ENCODE measurements around the gene ZKSCAN2.

Gene ZKSCAN2

GRCh38 chr16:25257470-25257955 is at the start of gene ZKSCAN2:
Gene ZKSCAN2, minus strand, starts transcription at chr16:25257845. Its CDS starts 718 bp downstream, at chr16:25257127.
- DNase-seq (ENCODE audit: low read depth, low spot score): peak; percentile 56

DNA sequence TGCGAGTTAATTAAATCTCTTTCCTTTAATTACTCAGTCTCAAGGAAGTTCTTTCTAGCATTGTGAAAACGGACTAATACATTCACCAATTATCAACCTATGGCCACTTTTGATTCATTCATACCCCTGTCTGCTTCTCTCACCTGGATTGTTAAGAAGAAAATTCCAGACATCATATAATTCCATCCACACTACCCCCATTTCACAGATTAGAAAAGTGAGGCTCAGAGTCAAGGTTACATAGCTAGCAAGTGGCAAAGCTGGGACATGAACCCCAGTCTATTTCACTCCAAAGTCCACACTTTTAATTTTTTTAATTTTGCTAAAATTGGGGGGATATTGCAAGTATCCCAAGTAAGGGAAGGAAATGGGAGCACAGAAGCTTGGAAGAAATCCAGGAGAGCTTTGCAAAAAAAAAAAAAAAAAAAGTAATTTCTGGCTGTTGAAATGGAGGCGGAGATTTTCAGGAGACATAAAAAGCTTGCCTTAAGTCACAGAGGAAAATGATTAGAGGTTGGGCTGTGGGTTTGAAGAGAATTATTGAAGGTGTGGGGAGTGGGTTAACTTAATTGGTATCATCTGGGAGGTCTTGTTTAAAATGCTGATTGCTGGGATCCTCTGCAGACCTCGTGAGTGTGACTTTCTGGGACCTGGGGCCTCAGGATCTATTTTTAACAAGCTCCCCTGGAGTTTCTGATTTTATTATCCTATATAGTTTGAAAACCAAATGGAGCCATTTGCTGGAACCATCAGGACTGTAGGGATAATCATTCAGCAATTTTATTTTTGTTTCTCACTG is 42.3 kb upstream of the ZKSCAN2 start:
- DNase-seq (ENCODE audit: low read depth, low spot score): no peak

DNA sequence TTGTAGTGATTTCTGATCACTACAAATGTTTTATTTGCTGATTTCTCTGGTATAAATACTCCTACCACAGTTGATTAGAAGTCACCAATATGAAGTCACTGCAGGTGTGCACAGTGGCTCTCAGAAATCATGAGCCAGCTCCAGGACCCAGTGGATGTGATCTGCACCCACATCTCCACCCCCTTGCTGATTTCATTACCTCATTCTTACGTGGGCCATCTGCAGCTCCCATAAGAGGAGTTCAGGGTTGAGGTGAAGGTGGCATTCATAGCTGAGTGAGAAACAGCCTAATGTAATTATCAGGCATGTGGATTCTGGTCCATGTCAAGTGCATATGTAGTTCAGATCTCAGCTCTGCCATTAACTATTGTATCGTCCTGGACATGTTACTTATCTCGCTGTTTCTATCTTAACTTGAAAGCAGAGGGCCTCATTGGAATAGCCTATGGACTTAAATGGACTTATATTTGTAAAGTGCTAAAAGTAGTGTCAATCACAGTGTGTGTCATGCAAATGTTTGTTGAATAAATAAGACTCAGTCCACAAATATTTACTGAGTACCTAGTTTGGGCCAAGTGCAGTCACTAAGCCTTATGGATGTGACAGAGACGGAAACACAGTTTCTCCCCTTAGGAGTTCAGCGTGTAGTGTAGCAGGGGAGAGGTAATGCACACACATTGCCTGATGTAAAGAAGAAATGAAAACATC is 40.7 kb upstream of the ZKSCAN2 start:
- no peak for DNase-seq (ENCODE audit: low read depth, low spot score)

- no peak for DNase-seq (ENCODE audit: low read depth, low spot score)
Measured at GRCh38 chr16:25297151-25297787, 39.6 kb upstream of the ZKSCAN2 start.

DNA sequence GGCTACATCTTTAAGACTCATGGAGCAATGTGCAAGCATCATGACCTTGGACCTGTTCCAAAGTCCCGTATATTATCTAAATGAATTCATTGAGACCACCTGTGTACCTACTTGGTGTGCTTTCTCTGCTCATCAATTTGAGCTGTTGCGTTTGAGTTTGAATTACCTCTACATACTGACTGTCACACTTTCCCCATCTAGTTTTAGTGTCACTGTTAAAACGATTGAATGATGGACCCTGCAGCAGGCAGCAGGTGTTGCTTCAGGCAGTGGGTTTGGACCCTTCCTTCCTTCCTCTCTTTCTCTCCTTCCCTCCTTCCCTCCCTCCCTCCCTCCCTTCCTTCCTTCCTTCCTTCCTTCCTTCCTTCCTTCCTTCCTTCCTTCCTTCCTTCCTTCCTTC is 33.9 kb upstream of the ZKSCAN2 start:
- no peak for DNase-seq (ENCODE audit: low read depth, low spot score)

GRCh38 chr16:25289466-25289865 is 31.8 kb upstream of the ZKSCAN2 start:
- DNase-seq (ENCODE audit: low read depth, low spot score): no peak

GRCh38 chr16:25279491-25279890 is 21.8 kb upstream of the ZKSCAN2 start:
- DNase-seq (ENCODE audit: low read depth, low spot score): no peak

- no peak for DNase-seq (ENCODE audit: low read depth, low spot score)
Measured at GRCh38 chr16:25271421-25271820, 13.8 kb upstream of the ZKSCAN2 start.

DNA sequence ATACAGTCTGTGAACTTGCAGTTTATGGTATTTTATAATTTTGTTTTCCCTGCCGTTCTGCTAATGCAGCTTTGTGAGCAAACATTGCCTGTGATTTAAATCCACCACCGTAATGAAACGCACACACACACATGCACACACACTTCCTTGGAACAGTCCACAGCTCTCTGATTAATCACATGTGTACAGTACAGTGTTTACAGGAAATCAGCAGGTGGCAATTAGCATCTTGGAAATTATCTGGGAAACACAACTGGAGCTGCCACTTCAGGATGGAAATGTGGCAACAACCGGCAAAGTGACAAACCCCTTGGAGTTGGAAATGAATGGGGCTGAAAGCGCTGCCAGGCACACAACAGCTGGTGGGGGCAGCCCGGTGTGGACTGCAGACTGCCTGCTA is 12.9 kb upstream of the ZKSCAN2 start:
- DNase-seq (ENCODE audit: low read depth, low spot score): no peak

GRCh38 chr16:25269879-25270278 is 12.2 kb upstream of the ZKSCAN2 start:
- no peak for DNase-seq (ENCODE audit: low read depth, low spot score)

DNA sequence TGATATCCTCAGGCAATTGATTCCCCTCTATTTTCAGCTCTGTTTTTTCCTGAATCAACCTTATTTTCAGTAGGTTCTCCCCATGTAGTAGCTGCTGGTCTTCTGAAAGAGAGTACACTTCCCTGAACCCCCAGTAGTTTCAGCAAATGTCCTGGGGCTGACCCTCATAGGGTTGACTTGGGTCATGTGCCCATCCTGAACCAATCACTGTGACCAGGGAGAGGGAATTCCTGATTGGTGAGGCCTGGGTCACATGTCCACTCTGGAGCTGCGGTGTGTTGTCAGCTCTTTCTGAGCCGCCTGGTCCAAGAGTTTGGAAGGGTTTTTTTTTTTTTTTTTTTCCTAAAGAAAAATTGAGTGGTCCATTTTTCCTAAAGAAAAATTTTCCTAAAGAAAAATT is 8.3 kb upstream of the ZKSCAN2 start:
- DNase-seq (ENCODE audit: low read depth, low spot score): no peak

- no peak for DNase-seq (ENCODE audit: low read depth, low spot score)
Measured at GRCh38 chr16:25264597-25264996, 7.0 kb upstream of the ZKSCAN2 start.

DNA sequence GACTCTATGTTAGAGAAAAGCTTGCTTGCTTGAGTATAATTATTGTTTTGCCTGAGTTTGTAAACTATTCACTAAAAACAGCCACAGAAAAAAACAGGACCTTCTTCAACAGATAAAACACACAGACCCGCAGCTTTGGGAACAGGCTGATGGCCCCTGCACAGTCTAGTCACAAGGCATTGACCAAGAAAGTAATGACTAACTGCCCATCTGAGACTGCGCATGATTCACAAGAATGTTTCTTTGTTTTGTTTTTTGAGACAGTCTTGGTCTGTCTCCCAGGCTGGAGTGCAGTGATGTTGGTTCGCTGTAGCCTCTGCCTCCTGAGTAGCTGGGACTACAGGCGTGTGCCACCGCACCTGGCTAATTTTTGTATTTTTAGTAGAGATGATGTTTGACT is 2.8 kb upstream of the ZKSCAN2 start:
- no peak for DNase-seq (ENCODE audit: low read depth, low spot score)

- no peak for DNase-seq (ENCODE audit: low read depth, low spot score)
Measured at GRCh38 chr16:25258861-25259179, 1.2 kb upstream of the ZKSCAN2 start.

DNA sequence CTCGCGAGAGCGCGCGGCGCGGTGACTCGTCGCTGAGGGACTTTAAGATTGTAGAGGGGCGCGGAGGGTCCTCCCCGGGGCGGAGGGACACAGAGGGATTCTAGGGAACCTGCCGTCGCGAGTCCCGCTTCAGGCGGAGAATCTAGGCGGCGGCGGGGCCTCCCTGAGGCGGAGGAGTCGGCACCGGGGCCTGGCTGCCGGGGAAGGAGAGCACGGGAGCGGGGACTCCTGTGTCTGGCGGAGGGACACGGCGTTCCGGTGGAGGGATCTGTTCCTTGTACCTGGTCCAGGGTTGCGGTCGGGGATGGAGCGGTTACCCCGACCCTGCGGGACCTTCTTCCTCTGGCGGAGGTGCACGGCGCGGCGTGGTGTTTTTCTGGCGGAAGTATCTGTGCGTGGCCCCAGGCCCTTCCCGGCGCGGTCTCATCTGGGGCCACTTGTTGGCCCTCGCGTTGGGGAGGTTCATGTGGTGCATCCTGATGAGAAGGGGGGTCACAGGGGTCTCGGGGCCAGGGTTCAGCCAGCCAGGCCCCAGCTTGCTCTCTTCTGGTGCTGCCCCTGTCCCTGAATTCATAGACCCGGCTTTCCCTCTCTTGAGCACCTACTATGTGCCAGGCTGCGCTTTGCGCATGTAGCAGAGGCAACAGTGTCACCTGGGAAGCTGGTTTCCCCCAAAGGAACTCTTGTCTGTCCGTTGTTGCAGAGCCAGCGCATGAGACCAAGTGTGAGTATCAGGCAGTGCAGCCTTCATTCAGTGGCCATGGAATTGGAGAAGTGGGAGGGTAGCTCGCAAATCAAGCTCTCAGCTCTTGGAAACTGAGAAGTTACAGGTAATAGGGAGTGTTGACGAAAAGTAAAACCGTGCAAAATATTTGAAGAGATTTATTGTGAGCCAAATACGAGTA is 563 bp upstream of the ZKSCAN2 start:
- peak; percentile 44 for DNase-seq (ENCODE audit: low read depth, low spot score)

- DNase-seq (ENCODE audit: low read depth, low spot score): no peak
Measured at GRCh38 chr16:25256695-25257469, 763 bp downstream of the ZKSCAN2 start.

DNA sequence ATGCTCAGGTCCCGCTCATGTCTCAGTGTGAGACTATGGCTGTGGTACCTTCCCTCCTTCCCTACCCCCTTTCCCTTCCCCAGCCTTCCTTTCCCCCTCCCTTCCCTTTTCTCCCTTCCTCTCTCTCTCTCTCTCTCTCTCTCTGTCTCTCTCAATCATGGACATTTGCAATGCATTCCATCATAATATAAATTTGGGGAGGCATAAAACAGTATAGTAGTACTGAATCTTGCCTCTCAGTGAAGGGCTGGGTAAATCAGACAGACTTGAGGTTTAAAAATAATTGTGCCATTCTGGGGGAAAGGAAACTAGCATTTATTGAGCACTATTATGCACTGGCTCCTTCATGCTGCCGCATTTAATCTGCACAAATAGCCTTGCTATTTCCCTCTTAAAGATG is 4.3 kb downstream of the ZKSCAN2 start:
- no peak for DNase-seq (ENCODE audit: low read depth, low spot score)

DNA sequence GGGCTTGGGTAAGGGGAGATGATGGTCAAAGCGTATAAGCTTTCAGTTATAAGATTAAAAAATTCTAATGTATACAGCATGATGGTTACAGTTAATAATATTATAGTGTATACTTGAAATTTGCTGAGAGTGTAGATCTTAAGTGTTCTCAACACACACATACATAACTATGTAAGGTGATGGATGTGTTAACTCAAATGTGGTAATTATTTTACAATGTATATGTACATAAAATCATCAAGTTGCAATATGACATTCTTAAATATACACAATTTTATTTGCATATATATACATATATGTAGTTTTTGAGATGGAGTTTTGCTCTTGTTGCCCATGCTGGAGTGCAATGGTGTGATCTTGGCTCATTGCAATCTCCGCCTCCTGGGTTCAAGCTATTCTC is 7.2 kb downstream of the ZKSCAN2 start:
- no peak for DNase-seq (ENCODE audit: low read depth, low spot score)

DNA sequence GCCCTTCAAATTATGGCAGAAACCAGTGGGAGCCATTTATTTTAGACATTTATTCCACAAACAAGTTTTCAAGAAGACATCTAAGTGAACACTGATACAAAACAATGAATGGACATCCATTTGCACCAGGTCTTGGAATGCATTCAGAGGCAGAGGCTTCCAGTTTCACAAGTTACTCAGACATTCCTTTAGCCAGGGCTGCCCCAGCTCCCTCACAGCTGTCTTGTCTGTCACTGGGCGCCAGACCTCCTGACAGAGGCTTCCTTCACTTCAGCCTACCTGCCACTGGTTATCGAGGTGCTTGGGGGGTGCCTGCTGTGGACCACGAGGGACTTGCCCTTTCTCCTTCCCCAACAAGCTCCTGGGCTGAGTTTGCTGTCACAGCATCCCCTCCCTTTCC is 21.7 kb downstream of the ZKSCAN2 start:
- no peak for DNase-seq (ENCODE audit: low read depth, low spot score)

DNA sequence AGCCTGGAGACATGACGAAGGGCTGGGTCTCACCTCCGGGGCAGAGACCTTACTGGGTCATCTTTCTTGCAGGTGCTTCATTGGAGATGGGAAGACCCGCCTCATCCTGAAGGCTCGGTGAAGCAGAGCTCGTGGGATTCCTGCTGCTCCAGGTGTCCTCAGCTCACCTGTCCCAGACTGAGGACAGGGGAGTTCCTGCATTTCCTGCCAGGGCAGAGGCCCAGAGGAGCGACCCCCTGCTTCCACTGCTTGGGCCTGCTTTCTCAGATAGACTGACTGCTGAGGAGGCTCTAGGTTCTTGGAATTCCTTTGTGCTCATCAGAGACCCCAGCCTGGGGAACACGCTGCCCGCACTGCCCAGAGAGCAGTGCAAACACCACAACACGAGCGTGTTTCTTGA is 29.3 kb downstream of the ZKSCAN2 start:
- DNase-seq (ENCODE audit: low read depth, low spot score): no peak
